GM19239 (cell line): Measurements from ENCODE around the gene LMOD3.

Source experiments
- DNase-seq: peaks from one replicate; pipeline ENCODE4 v3.0.0; 2011; ENCODE audit warnings: low spot score; ENCODE audit not compliant: insufficient read length
- FAIRE-seq: peaks from 2 replicates; lab custom pipeline; 2011; peaks lifted over from hg19 to GRCh38; lab: Jason Lieb, UNC

The LMOD3 gene

GRCh38 chr3:69066121-69066520 is 56.3 kb downstream of the LMOD3 start:
- DNase-seq, result no peak
- no peak for FAIRE-seq

GRCh38 chr3:69065318-69065964 is 57.0 kb downstream of the LMOD3 start:
- no peak for FAIRE-seq
- no peak for DNase-seq

- DNase-seq, result no peak
- peak; percentile 66 for FAIRE-seq
These were observed 58.8 kb downstream of the LMOD3 start for GRCh38 chr3:69063636-69064035.

GRCh38 chr3:69059688-69060087 is 62.7 kb downstream of the LMOD3 start:
- DNase-seq, result no peak

GRCh38 chr3:69058947-69059224 is 63.5 kb downstream of the LMOD3 start:
- FAIRE-seq, result no peak

More at GRCh38 chr3:69059688-69060087, 62.7 kb downstream of the LMOD3 start:
- FAIRE-seq, result no peak

GRCh38 chr3:69058180-69058946 is 64.0 kb downstream of the LMOD3 start:
- DNase-seq (no peak), FAIRE-seq (peak; percentile 93)

More at GRCh38 chr3:69058947-69059224, 63.5 kb downstream of the LMOD3 start:
- DNase-seq, result no peak
